Skin of body (tissue), 2 donors: Measurements from ENCODE around the gene PCDHB9. TPM values are rescaled to one million over a fixed set of nuclear protein-coding genes. Genes with fewer than 3 reads are reported as not detected.

Experiments
- DNase-seq: peaks from one replicate; lab custom pipeline; 2025; lab: John Stamatoyannopoulos, UW
- total RNA-seq: library from RNA; depleted of rRNA; stranded (reverse); fragments of >200 nt; gene quantifications from one replicate; pipeline ENCODE4 v1.2.3, GENCODE V29; 2014

PCDHB9 gene
- total RNA-seq, 1 donor from 2014 or later = 0.89 TPM

DNA sequence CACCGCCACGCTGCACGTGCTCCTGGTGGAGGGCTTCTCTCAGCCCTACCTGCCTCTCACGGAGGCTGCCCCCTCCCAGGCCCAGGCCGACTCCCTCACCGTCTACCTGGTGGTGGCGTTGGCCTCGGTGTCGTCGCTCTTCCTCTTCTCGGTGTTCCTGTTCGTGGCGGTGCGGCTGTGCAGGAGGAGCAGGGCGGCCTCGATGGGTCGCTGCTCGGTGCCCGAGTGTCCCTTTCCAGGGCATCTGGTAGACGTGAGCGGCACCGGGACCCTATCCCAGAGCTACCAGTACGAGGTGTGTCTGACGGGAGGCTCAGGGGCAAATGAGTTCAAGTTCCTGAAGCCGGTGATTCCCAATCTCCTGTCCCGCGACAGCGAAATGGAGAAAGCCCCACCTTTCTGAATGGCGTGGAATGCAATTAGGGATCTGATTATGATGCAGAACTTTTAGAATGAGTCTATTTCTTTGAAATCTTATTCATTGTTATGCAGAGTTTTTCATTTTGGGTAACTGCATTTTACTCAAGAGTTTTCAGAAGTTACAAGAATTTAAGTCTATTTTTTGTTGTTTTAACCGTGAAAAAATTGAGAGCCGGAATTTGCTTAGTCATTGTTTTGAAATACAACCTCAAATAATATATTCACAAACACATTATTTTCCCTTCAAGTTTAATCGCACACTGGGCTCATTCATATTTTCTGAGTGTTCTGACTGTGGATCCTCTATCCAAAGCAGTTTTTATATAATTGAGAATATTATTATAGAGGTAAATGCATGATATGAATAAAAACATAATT lies 49.8 kb downstream of the PCDHB9 start:
- DNase-seq = no peak

Other genes with a start within 250 kb of the PCDHB9 start
- gene PCDHAC2, start 220.7 kb upstream of the PCDHB9 start, total RNA-seq = 3.0 TPM
- gene PCDHB1, start 135.8 kb upstream of the PCDHB9 start, total RNA-seq = not detected
- gene PCDHB2, start 92.5 kb upstream of the PCDHB9 start, total RNA-seq = 3.1 TPM
- 2.7 TPM for gene PCDHB3, start 86.7 kb upstream of the PCDHB9 start, total RNA-seq
- gene PCDHB4, start 65.3 kb upstream of the PCDHB9 start, total RNA-seq = 1.6 TPM
- 2.7 TPM for gene PCDHB5, start 52.0 kb upstream of the PCDHB9 start, total RNA-seq
- gene PCDHB6, start 37.1 kb upstream of the PCDHB9 start, total RNA-seq = 0.39 TPM
- gene PCDHB7, start 14.5 kb upstream of the PCDHB9 start, total RNA-seq = 1.1 TPM
- 0.49 TPM for gene PCDHB8, start 9.4 kb upstream of the PCDHB9 start, total RNA-seq
- 2.5 TPM for gene PCDHB16, start 4.8 kb upstream of the PCDHB9 start, total RNA-seq
- gene PCDHB10, start 5.2 kb downstream of the PCDHB9 start, total RNA-seq = 1.8 TPM
- 3.5 TPM for gene PCDHB11, start 12.5 kb downstream of the PCDHB9 start, total RNA-seq
- gene PCDHB12, start 21.6 kb downstream of the PCDHB9 start, total RNA-seq = 2.2 TPM
- gene PCDHB13, start 26.8 kb downstream of the PCDHB9 start, total RNA-seq = 2.9 TPM
- gene PCDHB14, start 36.2 kb downstream of the PCDHB9 start, total RNA-seq = 3.8 TPM
- gene PCDHB15, start 58.2 kb downstream of the PCDHB9 start, total RNA-seq = 3.6 TPM
- 1.4 TPM for gene SLC25A2, start 116.9 kb downstream of the PCDHB9 start, total RNA-seq
- 88.8 TPM for gene TAF7, start 133.6 kb downstream of the PCDHB9 start, total RNA-seq
- gene PCDHGA1, start 143.4 kb downstream of the PCDHB9 start, total RNA-seq = 0.39 TPM
- gene PCDHGA2, start 151.6 kb downstream of the PCDHB9 start, total RNA-seq = 3.6 TPM
- gene PCDHGA3, start 156.7 kb downstream of the PCDHB9 start, total RNA-seq = 1.6 TPM
- gene PCDHGB1, start 162.9 kb downstream of the PCDHB9 start, total RNA-seq = 2.6 TPM
- 2.9 TPM for gene PCDHGA4, start 167.9 kb downstream of the PCDHB9 start, total RNA-seq
- 3.3 TPM for gene PCDHGB2, start 172.8 kb downstream of the PCDHB9 start, total RNA-seq
- 3.6 TPM for gene PCDHGA5, start 177.0 kb downstream of the PCDHB9 start, total RNA-seq
- 4.3 TPM for gene PCDHGB3, start 183.1 kb downstream of the PCDHB9 start, total RNA-seq
- 3.6 TPM for gene PCDHGA6, start 186.7 kb downstream of the PCDHB9 start, total RNA-seq
- gene PCDHGA7, start 195.6 kb downstream of the PCDHB9 start, total RNA-seq = 3.5 TPM
- gene PCDHGB4, start 200.5 kb downstream of the PCDHB9 start, total RNA-seq = 6.1 TPM
- gene PCDHGA8, start 205.5 kb downstream of the PCDHB9 start, total RNA-seq = 3.3 TPM
- 8.0 TPM for gene PCDHGB5, start 210.8 kb downstream of the PCDHB9 start, total RNA-seq
- gene PCDHGA9, start 215.6 kb downstream of the PCDHB9 start, total RNA-seq = 4.2 TPM
- 5.6 TPM for gene PCDHGB6, start 220.9 kb downstream of the PCDHB9 start, total RNA-seq
- 4.9 TPM for gene PCDHGA10, start 225.8 kb downstream of the PCDHB9 start, total RNA-seq
- gene PCDHGB7, start 230.5 kb downstream of the PCDHB9 start, total RNA-seq = 7.6 TPM
- 6.1 TPM for gene PCDHGA11, start 233.9 kb downstream of the PCDHB9 start, total RNA-seq
- gene PCDHGA12, start 243.3 kb downstream of the PCDHB9 start, total RNA-seq = 3.9 TPM